IMR-90 (cell line): ENCODE measurements around the gene APCDD1. TPM values are rescaled to one million over a fixed set of nuclear protein-coding genes. Genes with fewer than 3 reads are reported as not detected.
A peak's percentile ranks its signal among the peaks of the same experiment; 100 is the strongest.

Experiments
- ATAC-seq: fragments of 200-7000 bp; cut with Tn5 transposase; 2 replicates; pipeline ENCODE4 v1.9.1; 2020; ENCODE audit warnings: low read depth, mild to moderate bottlenecking, moderate library complexity
- BruUV-seq: library from RNA; stranded (reverse); fragments of 400-500 nt; replicated peaks from 2 replicates; lab custom pipeline; 2021; lab: Mats Ljungman, UMichigan
- CTCF ChIA-PET: fragments of 300-600 bp; formaldehyde crosslinking; extraction: SDS; loops from one replicate; lab custom pipeline; 2021; ENCODE audit warnings: antibody characterized with exemption; lab: Yijun Ruan, JAX
- POLR2A ChIA-PET: fragments of 300-600 bp; sonication (Branson Sonifier 250); formaldehyde crosslinking; loops from one replicate; lab custom pipeline; 2022; ENCODE audit warnings: antibody characterized with exemption; ENCODE audit not compliant: unreplicated experiment; lab: Charles Lee
- DNase-seq: peaks from one replicate; pipeline ENCODE4 v3.0.0; 2013
- H2AFZ ChIP-seq: replicated peaks from 2 replicates; pipeline ENCODE3; 2013; ENCODE audit warnings: low read length, mild to moderate bottlenecking; ENCODE audit not compliant: poor library complexity
- H2AK5ac ChIP-seq: 2 replicates; pipeline ENCODE4 v1.6.1; 2013; ENCODE audit warnings: low read depth, low read length, inconsistent platforms
- H2AK9ac ChIP-seq: replicated peaks from 2 replicates; pipeline ENCODE3; 2013; ENCODE audit warnings: mild to moderate bottlenecking, low read depth, low read length, moderate library complexity; ENCODE audit not compliant: poor library complexity
- H2BK120ac ChIP-seq: 2 replicates; pipeline ENCODE4 v1.6.1; 2013; ENCODE audit warnings: low read depth, low read length, inconsistent platforms
- H2BK15ac ChIP-seq: 3 replicates; pipeline ENCODE4 v1.6.1; 2013; ENCODE audit warnings: low read depth, low read length, inconsistent platforms
- H2BK20ac ChIP-seq: 2 replicates; pipeline ENCODE4 v1.6.1; 2013; ENCODE audit warnings: low read depth, mild to moderate bottlenecking, inconsistent platforms, low read length, moderate library complexity
- H2BK5ac ChIP-seq: 2 replicates; pipeline ENCODE4 v1.6.1; 2013; ENCODE audit warnings: mild to moderate bottlenecking, low read depth, low read length, inconsistent platforms; ENCODE audit not compliant: poor library complexity, severe bottlenecking
- H3K14ac ChIP-seq: replicated peaks from 2 replicates; pipeline ENCODE4 v1.6.1; 2013; ENCODE audit warnings: low read depth, low read length, inconsistent platforms
- H3K18ac ChIP-seq: 2 replicates; pipeline ENCODE4 v1.6.1; 2013; ENCODE audit warnings: low read depth, low read length, control low read depth
- H3K23ac ChIP-seq: 2 replicates; pipeline ENCODE4 v1.6.1; 2013; ENCODE audit warnings: low read depth, low read length, inconsistent platforms
- H3K27ac ChIP-seq: 2 replicates; pipeline ENCODE4 v1.5.1; 2013; ENCODE audit warnings: mild to moderate bottlenecking, control low read depth, low read length; ENCODE audit not compliant: insufficient read depth
- H3K27me3 ChIP-seq: 2 replicates; pipeline ENCODE4 v1.6.1; 2013; ENCODE audit warnings: low read length; ENCODE audit not compliant: control insufficient read depth, insufficient read depth
- H3K36me3 ChIP-seq: 2 replicates; pipeline ENCODE4 v1.6.1; 2013; ENCODE audit warnings: low read length, mixed read lengths; ENCODE audit not compliant: control insufficient read depth, insufficient read depth
- H3K4ac ChIP-seq: 2 replicates; pipeline ENCODE4 v1.6.1; 2013; ENCODE audit warnings: low read depth, low read length, inconsistent platforms
- H3K4me1 ChIP-seq: 2 replicates; pipeline ENCODE4 v1.6.1; 2013; ENCODE audit warnings: low read length, mixed read lengths; ENCODE audit not compliant: control insufficient read depth, insufficient read depth
- H3K4me2 ChIP-seq: 2 replicates; pipeline ENCODE4 v1.6.1; 2013; ENCODE audit warnings: low read depth, mild to moderate bottlenecking, control low read depth, low read length, moderate library complexity
- H3K4me3 ChIP-seq: 2 replicates; pipeline ENCODE4 v1.5.1; 2013; ENCODE audit warnings: low read depth, mild to moderate bottlenecking, control low read depth, low read length, moderate library complexity; ENCODE audit not compliant: insufficient read depth
- H3K56ac ChIP-seq: 2 replicates; pipeline ENCODE4 v1.6.1; 2013; ENCODE audit warnings: low read length, inconsistent platforms; ENCODE audit not compliant: insufficient read depth; ENCODE audit errors: extremely low read depth
- H3K79me1 ChIP-seq, 2 experiments: 2 replicates each; pipeline ENCODE4 v1.6.1; 2013; ENCODE audit warnings: low read length in 2 of 2, inconsistent platforms in 1 of 2, low read depth in 1 of 2
- H3K9ac ChIP-seq: 2 replicates; pipeline ENCODE4 v1.6.1; 2013; ENCODE audit warnings: low read depth, low read length, control low read depth
- H3K9me1 ChIP-seq: 2 replicates; pipeline ENCODE4 v1.6.1; 2013; ENCODE audit warnings: low read length, inconsistent platforms; ENCODE audit not compliant: insufficient read depth
- H3K9me3 ChIP-seq: 2 replicates; pipeline ENCODE4 v1.6.1; 2013; ENCODE audit warnings: low read length; ENCODE audit not compliant: control insufficient read depth, insufficient read depth
- H4K20me1 ChIP-seq: 2 replicates; pipeline ENCODE4 v1.6.1; 2013; ENCODE audit warnings: low read length, inconsistent platforms; ENCODE audit not compliant: insufficient read depth
- H4K5ac ChIP-seq: 2 replicates; pipeline ENCODE4 v1.6.1; 2013; ENCODE audit warnings: mild to moderate bottlenecking, low read depth, low read length, control low read depth
- H4K8ac ChIP-seq, 2 experiments: 2 replicates each; pipeline ENCODE4 v1.6.1; 2013; ENCODE audit warnings: low read depth in 2 of 2, low read length in 2 of 2, control low read depth in 1 of 2, inconsistent platforms in 1 of 2
- H4K91ac ChIP-seq: 2 replicates; pipeline ENCODE4 v1.6.1; 2013; ENCODE audit warnings: low read depth, low read length, inconsistent platforms; ENCODE audit not compliant: insufficient read depth
- BHLHE40 ChIP-seq: fragments of 150-350 bp; IDR thresholded peaks from 2 replicates; pipeline ENCODE4 v1.6.1; 2016; ENCODE audit warnings: mild to moderate bottlenecking, low read depth, low read length
- CEBPB ChIP-seq: IDR thresholded peaks from 2 replicates; pipeline ENCODE4 v1.6.1; 2012; ENCODE audit warnings: low read depth, low read length, improper control_type of control experiment
- MAZ ChIP-seq: IDR thresholded peaks from 2 replicates; pipeline ENCODE4 v1.6.1; 2012; ENCODE audit warnings: low read depth, mild to moderate bottlenecking, low read length, improper control_type of control experiment, moderate library complexity, borderline replicate concordance
- POLR2A ChIP-seq: IDR thresholded peaks from 2 replicates; pipeline ENCODE4 v1.6.1; 2012; ENCODE audit warnings: mild to moderate bottlenecking, low read depth, low read length
- RFX5 ChIP-seq: IDR thresholded peaks from 2 replicates; pipeline ENCODE4 v1.8.0; 2012; ENCODE audit warnings: low read depth, mild to moderate bottlenecking, low read length, moderate library complexity
- SMC3 ChIP-seq: fragments of 150-350 bp; IDR thresholded peaks from 2 replicates; pipeline ENCODE4 v1.6.1; 2016; ENCODE audit warnings: low read depth, mild to moderate bottlenecking, antibody characterized with exemption, low read length, moderate library complexity
- WGBS, 2 experiments: methylation state at CpG; one replicate each; pipeline versions ENCODE4 v1.1.5 to v1.1.7; 2013; ENCODE audit warnings: missing lambda C conversion rate in 2 of 2; ENCODE audit not compliant: insufficient read length in 1 of 2; ENCODE audit errors: extremely low coverage in 2 of 2; 5-methylcytosine and 5-hydroxymethylcytosine counted together
- dilution Hi-C: fragments of 300-500 bp; cut with HindIII; formaldehyde crosslinking; loops from one replicate; pipeline ENCODE4 v1.14.3; 2018; ENCODE audit warnings: low sequenced_read_pairs; ENCODE audit not compliant: unreplicated experiment
- in situ Hi-C: fragments of 300-500 bp; cut with MboI; formaldehyde crosslinking; loops from 3 replicates; pipeline ENCODE4 v1.14.3; 2019; ENCODE audit warnings: low sequenced_read_pairs, inconsistent platforms, mixed read lengths
- intact Hi-C: fragments of 100-400 bp; cut with micrococcal nuclease; formaldehyde crosslinking; loops from 2 replicates; pipeline ENCODE4 v1.10.0; 2022
- polyA plus RNA-seq, 3 experiments: library from polyadenylated mRNA; depleted of rRNA; stranded (reverse); fragments of >200 nt; gene quantifications; 2 replicates each; pipeline ENCODE4 v1.2.3, GENCODE V29; 2012; ENCODE audit warnings: low replicate concordance in 1 of 3
- total RNA-seq: library from RNA; depleted of rRNA; stranded (reverse); fragments of >200 nt; gene quantifications from 2 replicates; pipeline ENCODE4 v1.2.3, GENCODE V29; 2012

APCDD1 gene
- total and polyA plus RNA-seq, 2 of the 4 experiments (the other 2 are of a cell fraction), result 1.1 to 2.2 TPM

DNA sequence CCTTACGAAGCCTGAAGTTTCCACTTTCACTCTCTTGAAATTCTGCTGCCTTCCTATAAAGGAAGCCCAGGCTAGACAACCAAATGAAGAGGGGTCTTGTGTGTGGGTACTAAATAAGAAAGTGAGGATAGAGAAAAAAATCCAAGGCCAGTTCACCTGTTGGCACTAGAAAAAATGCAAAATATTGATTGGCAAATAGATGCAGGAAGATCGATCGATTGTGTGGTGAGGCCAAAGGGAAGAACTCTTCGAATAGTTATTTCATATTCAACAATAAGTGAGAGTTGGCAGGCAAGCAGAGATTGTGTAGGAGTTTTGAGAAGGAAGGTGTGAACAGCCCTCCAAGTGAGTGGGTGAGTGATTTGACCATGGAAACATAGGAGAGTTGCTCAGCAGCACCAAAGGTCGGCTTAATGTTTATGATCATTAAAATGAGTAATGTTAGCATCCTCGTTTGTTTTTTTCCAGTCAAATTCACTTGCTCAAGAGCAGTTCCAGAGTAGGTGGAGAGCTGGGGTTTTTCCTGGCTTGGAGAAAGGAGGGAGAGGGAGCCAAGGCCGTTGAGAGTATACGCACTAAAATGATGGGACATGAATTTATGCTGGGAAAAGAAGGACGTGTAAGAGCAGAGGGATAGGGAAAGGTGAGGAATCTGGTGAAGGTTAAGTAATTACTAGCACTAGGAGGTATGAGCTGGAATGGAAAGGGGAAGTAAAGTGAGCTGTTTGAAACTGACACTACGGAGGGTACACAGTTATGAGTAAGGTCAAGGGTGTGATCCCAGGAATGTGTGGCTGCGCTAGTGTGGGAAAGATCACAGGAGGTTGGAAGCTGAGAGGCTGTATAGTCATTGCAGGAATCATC, 70.3 kb downstream of the APCDD1 start:
- peak; percentile 50 for DNase-seq
- no peak for ATAC-seq
- H3K4me3 ChIP-seq, result peak overlapping the region; percentile 7; the same call in 1 of the 2 replicates

More for the DNA sequence above, 70.3 kb downstream of the APCDD1 start:
- no peak overlapping the region for H2BK20ac ChIP-seq
- H3K14ac ChIP-seq, result no peak overlapping the region
- peak overlapping the region; percentile 78 to 94 for H4K8ac ChIP-seq
- H3K23ac ChIP-seq, result no peak overlapping the region
- dilution Hi-C loops, result loop anchor here (25.0 kb wide), 1 partner anchor 537 kb away; no protein-coding TSS in a partner anchor
- H3K4me1 ChIP-seq, result peaks cover 7% of the 10 kb centered on the region
- 20% methylated on average over 1 of the region's 11 CpGs; no CpG with 5 or more reads in 1 of the 2 experiments for WGBS, 2 experiments
- H3K79me1 ChIP-seq, result peaks cover 4 to 23% of the 10 kb centered on the region in 2 experiments; a peak in 3 of 4 replicates
- no peaks in the 10 kb centered on the region for H3K9me3 ChIP-seq
- H3K36me3 ChIP-seq, result no peaks in the 10 kb centered on the region
- H3K56ac ChIP-seq, result no peak overlapping the region
- no peak overlapping the region for H2BK5ac ChIP-seq
- H4K20me1 ChIP-seq, result peaks cover 19% of the 10 kb centered on the region
- H2AFZ ChIP-seq, result peak overlapping the region; percentile 74
- ChIA-PET POLR2A (no interaction called here), CTCF (no interaction called here)
- intact Hi-C loops, result loop anchor here (5.0 to 10.0 kb wide), 3 partner anchors 402 to 840 kb away; no protein-coding TSS in a partner anchor
- no TSS peak for BruUV-seq
- peak overlapping the region; percentile 71; the same call in 1 of the 2 replicates for H3K4me2 ChIP-seq
- H4K5ac ChIP-seq, result peak overlapping the region; percentile 96
- H4K91ac ChIP-seq, result no peak overlapping the region; the same call in 1 of the 2 replicates
- TF ChIP-seq RFX5 (no peak), BHLHE40 (no peak), CEBPB (0 out of 2 replicates have a peak, but pooled peaks have one; percentile 25), POLR2A (no peak), SMC3 (no peak), MAZ (no peak)
- no peak overlapping the region; the same call in 1 of the 2 replicates for H3K18ac ChIP-seq
- no peak overlapping the region for H2AK9ac ChIP-seq
- no peaks in the 10 kb centered on the region for H3K27me3 ChIP-seq
- peak overlapping the region; percentile 17; the same call in 1 of the 2 replicates for H3K4ac ChIP-seq
- H2AK5ac ChIP-seq, result 0 out of 2 replicates have a peak overlapping the region, but pooled peaks have one; percentile 24
- peaks cover 9% of the 10 kb centered on the region for H3K9me1 ChIP-seq
- in situ Hi-C loops, result loop anchor here (5.0 kb wide), 1 partner anchor 552 kb away; no protein-coding TSS in a partner anchor
- H2BK15ac ChIP-seq, result 0 out of 3 replicates have a peak overlapping the region, but pooled peaks have one; percentile 3
- no peak overlapping the region for H3K9ac ChIP-seq
- H3K27ac ChIP-seq, result no peak overlapping the region
- H2BK120ac ChIP-seq, result no peak overlapping the region
